Hepatocyte (in vitro differentiated cells): ENCODE results near the gene ZNF221. TPM values are rescaled to one million over a fixed set of nuclear protein-coding genes. Genes with fewer than 3 reads are reported as not detected.

Experiments used
- DNase-seq: peaks from one replicate; pipeline ENCODE4 v3.0.0-alpha.2; 2016; ENCODE audit warnings: low spot score
- H2AFZ ChIP-seq: fragments of 200-600 bp; sonication (generic); 2 replicates; pipeline ENCODE4 v1.6.0; 2016; ENCODE audit warnings: antibody characterized with exemption, mild to moderate bottlenecking
- H3K27ac ChIP-seq: fragments of 200-600 bp; sonication (generic); 2 replicates; pipeline ENCODE4 v1.5.1; 2016; ENCODE audit warnings: mild to moderate bottlenecking
- H3K27me3 ChIP-seq: fragments of 200-600 bp; sonication (generic); 2 replicates; pipeline ENCODE4 v1.6.1; 2016
- H3K36me3 ChIP-seq: fragments of 200-600 bp; sonication (generic); replicated peaks from 2 replicates; pipeline ENCODE4 v1.5.1; 2016; ENCODE audit warnings: low read depth; ENCODE audit not compliant: insufficient read depth
- H3K4me1 ChIP-seq: fragments of 200-600 bp; sonication (generic); 2 replicates; pipeline ENCODE4 v1.5.1; 2016; ENCODE audit warnings: mild to moderate bottlenecking, moderate library complexity; ENCODE audit not compliant: insufficient read depth
- H3K4me2 ChIP-seq: fragments of 200-600 bp; sonication (generic); 2 replicates; pipeline ENCODE4 v1.6.0; 2016
- H3K4me3 ChIP-seq: fragments of 200-600 bp; sonication (generic); 2 replicates; pipeline ENCODE4 v1.5.1; 2016; ENCODE audit warnings: mild to moderate bottlenecking
- H3K79me2 ChIP-seq: fragments of 200-600 bp; sonication (generic); 2 replicates; pipeline ENCODE4 v1.6.0; 2017; ENCODE audit warnings: mild to moderate bottlenecking
- H3K9me2 ChIP-seq: fragments of 200-600 bp; sonication (generic); replicated peaks from 2 replicates; pipeline ENCODE4 v1.6.0; 2017; ENCODE audit warnings: mild to moderate bottlenecking; ENCODE audit not compliant: insufficient read depth
- H3K9me3 ChIP-seq: fragments of 200-600 bp; sonication (generic); 2 replicates; pipeline ENCODE4 v1.5.1; 2016; ENCODE audit warnings: low read depth, mild to moderate bottlenecking
- H4K20me1 ChIP-seq: fragments of 200-600 bp; sonication (generic); 2 replicates; pipeline ENCODE4 v1.6.0; 2016; ENCODE audit warnings: mild to moderate bottlenecking; ENCODE audit not compliant: insufficient read depth, poor library complexity, severe bottlenecking
- CTCF ChIP-seq: fragments of 200-600 bp; sonication (generic); IDR thresholded peaks from 2 replicates; pipeline ENCODE4 v1.5.1; 2016; ENCODE audit warnings: antibody characterized with exemption, mild to moderate bottlenecking; ENCODE audit not compliant: poor library complexity
- EZH2 ChIP-seq: fragments of 200-600 bp; sonication (generic); IDR thresholded peaks from 2 replicates; pipeline ENCODE4 v1.6.1; 2016; ENCODE audit warnings: antibody characterized with exemption, mild to moderate bottlenecking, borderline replicate concordance
- EZH2phosphoT487 ChIP-seq: fragments of 200-600 bp; sonication (generic); IDR thresholded peaks from one replicate; pipeline ENCODE4 v1.6.1; 2018; ENCODE audit warnings: antibody characterized with exemption, mild to moderate bottlenecking, low read depth, moderate library complexity; ENCODE audit not compliant: unreplicated experiment, severe bottlenecking
- WGBS: methylation state at CpG from one replicate; pipeline ENCODE4 v1.1.6; 2016; ENCODE audit warnings: low lambda C conversion rate; ENCODE audit errors: missing lambda C conversion rate; 5-methylcytosine and 5-hydroxymethylcytosine counted together
- polyA plus RNA-seq: library from polyadenylated mRNA; unstranded; fragments of >200 nt; fragmentation: Nextera tagmentation; extraction: Ambion mirVana; gene quantifications from 2 replicates; pipeline ENCODE4 v1.2.1, GENCODE V29; 2016
- total RNA-seq: library from RNA; depleted of rRNA; stranded (reverse); fragments of >200 nt; gene quantifications from 2 replicates; pipeline ENCODE4 v1.2.3, GENCODE V29; 2014

Gene ZNF221
- total and polyA plus RNA-seq, 2 experiments from 2014 or later, result 1.1 to 7.1 TPM

- peaks cover 88% of the 10 kb centered on the region for H3K9me3 ChIP-seq
- no peak overlapping the region for H2AFZ ChIP-seq
- peaks cover 34% of the 10 kb centered on the region for H3K36me3 ChIP-seq
- no peaks in the 10 kb centered on the region for H3K9me2 ChIP-seq
- no peaks in the 10 kb centered on the region for H3K27me3 ChIP-seq
- TF ChIP-seq EZH2phosphoT487 (no peak), CTCF (no peak), EZH2 (no peak)
- H3K4me2 ChIP-seq, result no peak overlapping the region
- 95% methylated on average over 3 of the region's 3 CpGs for WGBS
- H4K20me1 ChIP-seq, result no peaks in the 10 kb centered on the region
- no peak overlapping the region for H3K4me3 ChIP-seq
- H3K79me2 ChIP-seq, result no peaks in the 10 kb centered on the region
- H3K4me1 ChIP-seq, result no peaks in the 10 kb centered on the region
- no peak for DNase-seq
- H3K27ac ChIP-seq, result no peak overlapping the region
Measured at GRCh38 chr19:43966079-43966694, 15.2 kb downstream of the ZNF221 start.

- no peak for DNase-seq
- no peaks in the 10 kb centered on the region for H3K79me2 ChIP-seq
- 97% methylated on average over 1 of the region's 1 CpG for WGBS
- H4K20me1 ChIP-seq, result no peaks in the 10 kb centered on the region
- peaks cover 52% of the 10 kb centered on the region for H3K9me3 ChIP-seq
- H2AFZ ChIP-seq, result no peak overlapping the region
- H3K4me2 ChIP-seq, result no peak overlapping the region
- TF ChIP-seq EZH2, result no peak
- no peak for TF ChIP-seq CTCF
- TF ChIP-seq EZH2phosphoT487, result no peak
- no peak overlapping the region for H3K4me3 ChIP-seq
- H3K9me2 ChIP-seq, result no peaks in the 10 kb centered on the region
- H3K36me3 ChIP-seq, result no peaks in the 10 kb centered on the region
- H3K27ac ChIP-seq, result no peak overlapping the region
- H3K27me3 ChIP-seq, result no peaks in the 10 kb centered on the region
- H3K4me1 ChIP-seq, result no peaks in the 10 kb centered on the region
Measured at GRCh38 chr19:43976732-43977131, 25.7 kb downstream of the ZNF221 start.

GRCh38 chr19:43983544-43983911 is 32.5 kb downstream of the ZNF221 start:
- Histone ChIP-seq H3K4me2 (peak overlapping the region; percentile 73), H3K9me2 (no peaks in the 10 kb centered on the region), H3K36me3 (no peaks in the 10 kb centered on the region), H3K27ac (no peak overlapping the region), H3K9me3 (peaks cover 5% of the 10 kb centered on the region), H2AFZ (peak overlapping the region; percentile 26), H3K27me3 (no peaks in the 10 kb centered on the region), H4K20me1 (no peaks in the 10 kb centered on the region), H3K4me3 (peak overlapping the region; percentile 47), H3K79me2 (peaks cover 27% of the 10 kb centered on the region), H3K4me1 (no peaks in the 10 kb centered on the region)
- 93% methylated on average over 2 of the region's 2 CpGs for WGBS
- TF ChIP-seq CTCF (no peak), EZH2 (no peak), EZH2phosphoT487 (no peak)
- no peak for DNase-seq
